K562 (cell line): ENCODE data around the gene NTM. TPM values are rescaled to one million over a fixed set of nuclear protein-coding genes. Genes with fewer than 3 reads are reported as not detected.

Source experiments
- polyA plus RNA-seq, 8 experiments: library from polyadenylated mRNA; depleted of rRNA in 4 of 8; stranded (reverse) in 5 of 8; unstranded in 3 of 8; fragments of >200 nt; fragmentation: Nextera tagmentation in 2 of 8; fragmentation: Illumina TruSeq in 1 of 8; extraction: Ambion mirVana in 2 of 8; extraction: Trizol in 1 of 8; gene quantifications; 2 replicates each; pipeline versions ENCODE4 v1.2.1 to v1.2.3, GENCODE V29; 2011 to 2014; ENCODE audit warnings: inconsistent platforms in 1 of 8, missing spikeins in 1 of 8
- total RNA-seq, 7 experiments: library from RNA; depleted of rRNA in 6 of 7; stranded (reverse); fragments of >200 nt in 6 of 7; fragmentation: Illumina TruSeq in 2 of 7; extraction: Trizol in 2 of 7; gene quantifications; 2 replicates each; pipeline versions ENCODE4 v1.2.1 to v1.2.3, GENCODE V29; 2011 to 2021; ENCODE audit warnings: low replicate concordance in 1 of 7
- TF ChIP-seq, protein P1 (sequence below): fragments of 200-600 bp; sonication (generic); IDR thresholded peaks from one replicate; pipeline ENCODE4 v1.6.1; 2012; ENCODE audit warnings: mild to moderate bottlenecking, low read depth, low read length, inconsistent platforms

NTM gene
- total and polyA plus RNA-seq, 9 of the 15 experiments (the other 6 are each of a cell fraction or from before 2014, with no cell fraction given), result not detected

DNA sequence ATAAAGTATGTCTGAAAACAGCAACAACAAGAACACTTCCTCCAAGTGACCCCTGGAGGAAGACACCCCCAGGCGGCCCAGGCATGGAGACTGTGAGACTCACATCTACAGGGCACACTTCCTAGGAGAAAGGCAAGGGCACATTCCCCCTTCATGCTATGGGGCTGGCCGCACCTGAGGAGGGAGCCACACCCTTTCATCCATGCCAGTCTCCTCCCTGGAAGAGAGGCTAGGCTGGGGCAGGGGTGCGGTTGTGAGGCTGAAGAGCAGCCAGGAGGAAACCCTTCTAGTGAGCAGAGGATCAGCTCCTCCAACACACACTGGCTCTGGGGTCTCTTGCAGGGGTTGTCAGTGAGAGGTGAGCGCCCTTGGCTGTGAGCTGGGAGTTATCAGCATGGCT lies 678.8 kb downstream of the NTM start (continued):
- TF ChIP-seq, protein P1, sequence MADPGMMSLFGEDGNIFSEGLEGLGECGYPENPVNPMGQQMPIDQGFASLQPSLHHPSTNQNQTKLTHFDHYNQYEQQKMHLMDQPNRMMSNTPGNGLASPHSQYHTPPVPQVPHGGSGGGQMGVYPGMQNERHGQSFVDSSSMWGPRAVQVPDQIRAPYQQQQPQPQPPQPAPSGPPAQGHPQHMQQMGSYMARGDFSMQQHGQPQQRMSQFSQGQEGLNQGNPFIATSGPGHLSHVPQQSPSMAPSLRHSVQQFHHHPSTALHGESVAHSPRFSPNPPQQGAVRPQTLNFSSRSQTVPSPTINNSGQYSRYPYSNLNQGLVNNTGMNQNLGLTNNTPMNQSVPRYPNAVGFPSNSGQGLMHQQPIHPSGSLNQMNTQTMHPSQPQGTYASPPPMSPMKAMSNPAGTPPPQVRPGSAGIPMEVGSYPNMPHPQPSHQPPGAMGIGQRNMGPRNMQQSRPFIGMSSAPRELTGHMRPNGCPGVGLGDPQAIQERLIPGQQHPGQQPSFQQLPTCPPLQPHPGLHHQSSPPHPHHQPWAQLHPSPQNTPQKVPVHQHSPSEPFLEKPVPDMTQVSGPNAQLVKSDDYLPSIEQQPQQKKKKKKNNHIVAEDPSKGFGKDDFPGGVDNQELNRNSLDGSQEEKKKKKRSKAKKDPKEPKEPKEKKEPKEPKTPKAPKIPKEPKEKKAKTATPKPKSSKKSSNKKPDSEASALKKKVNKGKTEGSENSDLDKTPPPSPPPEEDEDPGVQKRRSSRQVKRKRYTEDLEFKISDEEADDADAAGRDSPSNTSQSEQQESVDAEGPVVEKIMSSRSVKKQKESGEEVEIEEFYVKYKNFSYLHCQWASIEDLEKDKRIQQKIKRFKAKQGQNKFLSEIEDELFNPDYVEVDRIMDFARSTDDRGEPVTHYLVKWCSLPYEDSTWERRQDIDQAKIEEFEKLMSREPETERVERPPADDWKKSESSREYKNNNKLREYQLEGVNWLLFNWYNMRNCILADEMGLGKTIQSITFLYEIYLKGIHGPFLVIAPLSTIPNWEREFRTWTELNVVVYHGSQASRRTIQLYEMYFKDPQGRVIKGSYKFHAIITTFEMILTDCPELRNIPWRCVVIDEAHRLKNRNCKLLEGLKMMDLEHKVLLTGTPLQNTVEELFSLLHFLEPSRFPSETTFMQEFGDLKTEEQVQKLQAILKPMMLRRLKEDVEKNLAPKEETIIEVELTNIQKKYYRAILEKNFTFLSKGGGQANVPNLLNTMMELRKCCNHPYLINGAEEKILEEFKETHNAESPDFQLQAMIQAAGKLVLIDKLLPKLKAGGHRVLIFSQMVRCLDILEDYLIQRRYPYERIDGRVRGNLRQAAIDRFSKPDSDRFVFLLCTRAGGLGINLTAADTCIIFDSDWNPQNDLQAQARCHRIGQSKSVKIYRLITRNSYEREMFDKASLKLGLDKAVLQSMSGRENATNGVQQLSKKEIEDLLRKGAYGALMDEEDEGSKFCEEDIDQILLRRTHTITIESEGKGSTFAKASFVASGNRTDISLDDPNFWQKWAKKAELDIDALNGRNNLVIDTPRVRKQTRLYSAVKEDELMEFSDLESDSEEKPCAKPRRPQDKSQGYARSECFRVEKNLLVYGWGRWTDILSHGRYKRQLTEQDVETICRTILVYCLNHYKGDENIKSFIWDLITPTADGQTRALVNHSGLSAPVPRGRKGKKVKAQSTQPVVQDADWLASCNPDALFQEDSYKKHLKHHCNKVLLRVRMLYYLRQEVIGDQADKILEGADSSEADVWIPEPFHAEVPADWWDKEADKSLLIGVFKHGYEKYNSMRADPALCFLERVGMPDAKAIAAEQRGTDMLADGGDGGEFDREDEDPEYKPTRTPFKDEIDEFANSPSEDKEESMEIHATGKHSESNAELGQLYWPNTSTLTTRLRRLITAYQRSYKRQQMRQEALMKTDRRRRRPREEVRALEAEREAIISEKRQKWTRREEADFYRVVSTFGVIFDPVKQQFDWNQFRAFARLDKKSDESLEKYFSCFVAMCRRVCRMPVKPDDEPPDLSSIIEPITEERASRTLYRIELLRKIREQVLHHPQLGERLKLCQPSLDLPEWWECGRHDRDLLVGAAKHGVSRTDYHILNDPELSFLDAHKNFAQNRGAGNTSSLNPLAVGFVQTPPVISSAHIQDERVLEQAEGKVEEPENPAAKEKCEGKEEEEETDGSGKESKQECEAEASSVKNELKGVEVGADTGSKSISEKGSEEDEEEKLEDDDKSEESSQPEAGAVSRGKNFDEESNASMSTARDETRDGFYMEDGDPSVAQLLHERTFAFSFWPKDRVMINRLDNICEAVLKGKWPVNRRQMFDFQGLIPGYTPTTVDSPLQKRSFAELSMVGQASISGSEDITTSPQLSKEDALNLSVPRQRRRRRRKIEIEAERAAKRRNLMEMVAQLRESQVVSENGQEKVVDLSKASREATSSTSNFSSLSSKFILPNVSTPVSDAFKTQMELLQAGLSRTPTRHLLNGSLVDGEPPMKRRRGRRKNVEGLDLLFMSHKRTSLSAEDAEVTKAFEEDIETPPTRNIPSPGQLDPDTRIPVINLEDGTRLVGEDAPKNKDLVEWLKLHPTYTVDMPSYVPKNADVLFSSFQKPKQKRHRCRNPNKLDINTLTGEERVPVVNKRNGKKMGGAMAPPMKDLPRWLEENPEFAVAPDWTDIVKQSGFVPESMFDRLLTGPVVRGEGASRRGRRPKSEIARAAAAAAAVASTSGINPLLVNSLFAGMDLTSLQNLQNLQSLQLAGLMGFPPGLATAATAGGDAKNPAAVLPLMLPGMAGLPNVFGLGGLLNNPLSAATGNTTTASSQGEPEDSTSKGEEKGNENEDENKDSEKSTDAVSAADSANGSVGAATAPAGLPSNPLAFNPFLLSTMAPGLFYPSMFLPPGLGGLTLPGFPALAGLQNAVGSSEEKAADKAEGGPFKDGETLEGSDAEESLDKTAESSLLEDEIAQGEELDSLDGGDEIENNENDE, result no peak
